CD4-positive, alpha-beta T cell treated with Interferon alpha-2 for 1 hour (primary cell): Measurements from ENCODE around the gene SYTL3.
"Not testable (repeated sequence)": the region's sequence is repeated elsewhere in the genome, so short reads cannot be mapped to it uniquely, and the experiment has no call there.

Source experiments
- DNase-seq, 2 donors: peaks; one replicate each; pipeline ENCODE4 v3.0.0-alpha.2; 2020 to 2022

SYTL3 gene

GRCh38 chr6:158665332-158665731 lies 15.5 kb downstream of the SYTL3 start:
- no peak for DNase-seq

- DNase-seq: peak in 1 of 2 donors; percentile 55
Observed at GRCh38 chr6:158666628-158667359, 16.9 kb downstream of the SYTL3 start.

- DNase-seq: no peak
Observed at GRCh38 chr6:158667360-158667981, 17.6 kb downstream of the SYTL3 start.

DNA sequence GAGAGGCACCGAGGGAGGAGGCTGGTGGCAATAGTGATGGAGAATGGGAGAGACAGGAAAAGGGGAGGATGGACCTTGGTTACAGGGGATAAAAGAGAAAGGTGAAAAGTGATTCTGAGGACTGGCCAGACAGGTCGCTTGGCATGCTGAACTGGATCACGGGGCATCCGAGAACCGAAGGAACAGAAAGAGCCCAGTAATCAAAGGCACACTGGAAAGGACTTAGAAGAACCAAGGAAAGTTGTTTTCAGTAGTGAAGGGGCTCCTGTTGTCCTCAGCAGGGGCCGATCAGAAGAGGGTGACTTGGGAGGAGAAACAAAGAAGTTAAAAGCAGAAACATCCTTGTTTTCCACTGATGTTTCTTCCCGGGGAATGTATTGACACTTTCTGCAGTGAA lies 18.9 kb downstream of the SYTL3 start:
- no peak for DNase-seq

GRCh38 chr6:158669145-158670035 lies 19.5 kb downstream of the SYTL3 start:
- no peak for DNase-seq

DNA sequence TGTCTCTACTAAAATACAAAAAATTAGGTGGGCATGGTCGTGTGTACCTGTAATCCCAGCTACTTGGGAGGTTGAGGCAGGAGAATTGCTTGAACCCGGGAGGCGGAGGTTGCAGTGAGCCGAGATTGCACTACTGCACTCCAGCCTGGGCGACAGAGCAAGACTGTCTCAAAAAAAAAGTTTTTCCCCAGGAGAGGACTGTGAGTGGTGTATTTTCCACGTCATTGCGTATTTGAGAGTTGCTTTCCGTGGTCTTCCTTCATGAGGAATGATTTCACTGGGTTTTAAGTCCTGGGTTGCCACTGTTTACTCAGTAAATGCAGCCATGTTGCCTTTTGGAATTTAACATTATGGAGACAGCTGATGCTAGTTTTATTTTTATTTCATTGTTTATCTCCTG lies 22.3 kb downstream of the SYTL3 start:
- DNase-seq: not testable (repeated sequence)

- no peak for DNase-seq
Observed at GRCh38 chr6:158672726-158673125, 22.9 kb downstream of the SYTL3 start.

- no peak for DNase-seq
Observed at GRCh38 chr6:158674342-158675131, 24.7 kb downstream of the SYTL3 start.

GRCh38 chr6:158677094-158677493 lies 27.2 kb downstream of the SYTL3 start:
- DNase-seq: not testable (repeated sequence)

DNA sequence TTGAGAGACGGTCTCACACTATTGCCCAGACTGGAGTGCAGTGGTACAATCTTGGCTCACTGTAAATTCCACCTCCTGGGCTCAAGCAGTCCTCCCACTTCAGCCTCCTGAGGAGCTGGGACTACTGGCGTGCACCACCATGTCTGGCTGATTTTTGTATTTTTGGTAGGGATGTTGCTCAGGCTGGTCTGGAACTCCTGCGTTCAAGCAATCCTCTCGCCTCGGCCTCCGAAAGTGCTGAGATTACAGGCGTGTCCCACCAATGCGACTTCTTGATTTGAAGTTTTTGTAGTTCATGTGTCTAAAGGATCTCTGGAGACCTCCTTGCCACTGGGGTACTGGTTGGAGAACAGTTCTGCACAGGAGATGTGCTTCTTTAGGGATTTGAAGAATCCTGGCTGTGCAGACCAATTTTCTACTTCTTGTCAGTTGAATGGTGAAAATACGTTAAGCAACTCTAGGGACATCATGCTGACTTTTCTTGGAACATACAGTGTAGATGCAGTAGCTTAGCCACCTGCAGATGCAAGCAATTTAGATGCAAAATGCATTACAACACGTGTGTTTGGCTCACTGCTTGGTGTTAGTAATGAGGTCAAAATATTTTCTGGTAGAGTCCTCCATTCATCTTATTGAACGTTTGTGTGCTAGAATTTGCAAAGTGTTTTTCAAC lies 28.2 kb downstream of the SYTL3 start:
- DNase-seq: no peak

GRCh38 chr6:158680015-158680414 lies 30.2 kb downstream of the SYTL3 start:
- DNase-seq: no peak

GRCh38 chr6:158680481-158680880 lies 30.6 kb downstream of the SYTL3 start:
- no peak for DNase-seq

DNA sequence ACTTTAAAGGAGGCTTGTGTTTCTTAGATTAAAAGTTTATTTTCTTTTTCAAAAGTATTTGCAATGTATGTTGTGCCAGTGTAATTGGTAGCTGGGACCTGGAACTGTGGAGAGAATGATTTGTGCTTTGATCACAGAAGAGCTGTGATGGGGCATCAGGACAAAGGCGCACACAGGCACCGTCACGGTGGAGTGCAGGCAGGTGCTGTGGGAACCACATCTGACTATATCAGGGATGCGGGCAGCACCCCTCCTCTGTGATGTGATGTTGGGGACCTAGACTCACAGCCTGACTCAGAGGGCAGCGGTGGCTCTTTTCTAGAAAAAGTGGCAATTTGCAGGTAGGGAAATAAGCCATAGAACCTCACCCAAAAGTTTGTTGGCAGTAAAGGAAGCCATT lies 34.5 kb downstream of the SYTL3 start:
- DNase-seq: peak in 1 of 2 donors; percentile 29

GRCh38 chr6:158684745-158685324 lies 35.0 kb downstream of the SYTL3 start:
- DNase-seq: no peak

GRCh38 chr6:158686311-158686710 lies 36.5 kb downstream of the SYTL3 start:
- no peak for DNase-seq

DNA sequence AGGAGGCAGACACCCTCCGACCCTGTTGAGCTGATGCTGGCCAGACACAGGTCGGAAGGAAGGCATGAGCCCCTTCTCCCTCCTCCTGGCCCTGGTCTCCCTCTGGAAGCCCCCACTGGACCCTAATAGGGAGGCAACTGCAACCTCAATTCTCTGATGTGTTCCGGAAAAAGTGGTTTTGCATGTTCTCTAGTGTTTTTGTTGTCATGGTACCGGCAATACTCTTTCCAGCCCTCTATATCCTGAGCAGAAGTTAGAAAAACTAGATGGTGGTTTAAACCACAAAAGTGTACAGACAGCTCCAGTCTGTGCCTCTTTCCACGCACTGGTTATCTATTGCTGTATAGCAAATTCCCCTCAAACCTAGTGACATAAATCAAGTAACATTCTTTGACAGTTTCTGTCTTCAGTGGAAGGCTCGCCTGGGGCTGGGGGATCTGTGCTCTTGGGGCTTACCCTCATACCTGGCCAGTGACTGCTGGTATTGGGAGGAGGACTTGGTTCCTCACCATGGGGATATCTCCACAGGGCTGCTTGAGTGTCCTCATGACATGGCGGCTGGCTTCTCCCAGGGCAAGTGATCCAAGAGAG lies 37.0 kb downstream of the SYTL3 start:
- peak; percentile 75 to 86 for DNase-seq

DNA sequence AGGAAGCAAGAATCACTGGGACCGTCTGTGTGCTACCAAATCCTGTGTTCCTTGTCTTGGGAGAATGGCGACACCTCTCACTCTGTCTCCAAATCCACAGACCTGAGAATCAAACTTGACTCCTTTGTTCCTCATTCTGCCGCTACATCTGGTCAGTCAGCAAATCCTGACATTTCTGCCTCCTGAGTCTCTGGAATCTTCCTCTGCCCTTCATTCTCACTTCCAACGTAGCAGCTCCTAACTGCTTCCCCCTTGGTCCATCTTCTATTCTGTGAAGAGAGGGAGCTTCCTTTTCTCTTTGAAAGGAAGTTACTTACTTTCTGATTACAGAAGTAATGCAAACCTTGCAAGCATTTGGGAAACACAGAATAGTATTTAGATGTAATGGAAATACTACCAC lies 37.7 kb downstream of the SYTL3 start:
- DNase-seq: no peak

GRCh38 chr6:158688860-158689259 lies 39.0 kb downstream of the SYTL3 start:
- DNase-seq: peak in 1 of 2 donors; percentile 32

GRCh38 chr6:158694913-158695312 lies 45.1 kb downstream of the SYTL3 start:
- DNase-seq: no peak

DNA sequence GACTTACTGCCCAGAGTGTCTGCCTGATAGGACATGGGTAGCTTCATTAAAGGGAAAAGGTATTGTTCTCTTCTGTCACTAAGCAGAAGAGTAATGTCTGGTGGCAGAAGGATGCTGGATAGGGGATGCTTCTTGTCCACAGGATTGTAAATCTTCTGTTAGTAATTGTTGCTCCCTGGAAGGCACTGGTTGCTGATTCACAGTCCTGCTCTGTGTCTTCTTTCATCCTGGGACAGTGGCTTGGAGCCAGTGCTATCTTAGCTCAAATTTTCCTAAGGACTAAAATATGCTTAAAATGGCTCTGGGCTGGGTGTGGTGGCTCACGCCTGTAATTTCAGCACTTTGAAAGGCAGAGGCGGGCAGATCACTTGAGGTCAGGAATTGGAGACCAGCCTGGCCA lies 48.0 kb downstream of the SYTL3 start:
- no peak for DNase-seq

- no peak for DNase-seq
Observed at GRCh38 chr6:158698931-158699330, 49.1 kb downstream of the SYTL3 start.
